H9 (cell line): ENCODE results near the gene KNG1. TPM values are rescaled to one million over a fixed set of nuclear protein-coding genes. Genes with fewer than 3 reads are reported as not detected.

ENCODE experiments used
- DNase-seq: peaks from one replicate; pipeline ENCODE4 v3.0.0-alpha.2; 2017
- H2AFZ ChIP-seq: one replicate; pipeline ENCODE4 v1.6.1; 2013; ENCODE audit warnings: mild to moderate bottlenecking, low read length, control low read depth, moderate library complexity
- H2AK5ac ChIP-seq: 2 replicates; pipeline ENCODE4 v1.6.1; 2013; ENCODE audit warnings: low read length, control low read depth, mixed read lengths; ENCODE audit not compliant: insufficient read length
- H2BK120ac ChIP-seq: one replicate; pipeline ENCODE4 v1.6.1; 2013; ENCODE audit warnings: low read depth, mild to moderate bottlenecking, low read length, control low read depth, inconsistent platforms; ENCODE audit not compliant: poor library complexity, severe bottlenecking
- H2BK12ac ChIP-seq: 2 replicates; pipeline ENCODE4 v1.6.1; 2013; ENCODE audit warnings: low read length, control low read depth, mixed read lengths, low read depth; ENCODE audit not compliant: insufficient read length
- H2BK15ac ChIP-seq: 2 replicates; pipeline ENCODE4 v1.6.1; 2013; ENCODE audit warnings: low read depth, low read length, control low read depth
- H2BK20ac ChIP-seq: one replicate; pipeline ENCODE4 v1.6.1; 2013; ENCODE audit warnings: low read depth, mild to moderate bottlenecking, low read length, control low read depth, inconsistent platforms; ENCODE audit not compliant: poor library complexity, severe bottlenecking
- H2BK5ac ChIP-seq: 2 replicates; pipeline ENCODE4 v1.6.1; 2013; ENCODE audit warnings: low read length, control low read depth, mixed read lengths; ENCODE audit not compliant: insufficient read length
- H3K14ac ChIP-seq: 2 replicates; pipeline ENCODE4 v1.6.1; 2013; ENCODE audit warnings: low read length, control low read depth; ENCODE audit not compliant: insufficient read depth
- H3K18ac ChIP-seq: 2 replicates; pipeline ENCODE4 v1.6.1; 2013; ENCODE audit warnings: low read depth, mild to moderate bottlenecking, mixed read lengths, low read length, control low read depth; ENCODE audit not compliant: insufficient read length
- H3K23ac ChIP-seq: 2 replicates; pipeline ENCODE4 v1.6.1; 2013; ENCODE audit warnings: low read length, control low read depth, mixed read lengths, low read depth; ENCODE audit not compliant: insufficient read length
- H3K23me2 ChIP-seq: 2 replicates; pipeline ENCODE4 v1.6.1; 2013; ENCODE audit warnings: low read depth, mild to moderate bottlenecking, mixed read lengths, low read length, control low read depth; ENCODE audit not compliant: insufficient read length, poor library complexity, severe bottlenecking
- H3K27ac ChIP-seq: 2 replicates; pipeline ENCODE4 v1.5.1; 2013; ENCODE audit warnings: low read length, control low read depth, mixed read lengths, low read depth; ENCODE audit not compliant: insufficient read length
- H3K27me3 ChIP-seq: 2 replicates; pipeline ENCODE4 v1.6.1; 2013; ENCODE audit warnings: low read length, control low read depth, inconsistent platforms; ENCODE audit not compliant: insufficient read depth
- H3K4ac ChIP-seq: 2 replicates; pipeline ENCODE4 v1.6.1; 2013; ENCODE audit warnings: low read depth, mild to moderate bottlenecking, control low read depth, inconsistent platforms, low read length, moderate library complexity
- H3K4me1 ChIP-seq: 2 replicates; pipeline ENCODE4 v1.6.1; 2013; ENCODE audit warnings: low read length, control low read depth, inconsistent platforms; ENCODE audit not compliant: insufficient read depth
- H3K4me2 ChIP-seq: 2 replicates; pipeline ENCODE4 v1.6.1; 2013; ENCODE audit warnings: low read length, control low read depth, mixed read lengths; ENCODE audit not compliant: insufficient read length, insufficient read depth
- H3K56ac ChIP-seq: 2 replicates; pipeline ENCODE4 v1.6.1; 2013; ENCODE audit warnings: low read depth, mild to moderate bottlenecking, mixed read lengths, low read length, control low read depth; ENCODE audit not compliant: insufficient read length
- H3K79me1 ChIP-seq: 2 replicates; pipeline ENCODE4 v1.6.1; 2013; ENCODE audit warnings: low read depth, mild to moderate bottlenecking, moderate library complexity, low read length, control low read depth, inconsistent platforms; ENCODE audit not compliant: insufficient read depth, poor library complexity, severe bottlenecking
- H3K79me2 ChIP-seq: 2 replicates; pipeline ENCODE4 v1.6.1; 2013; ENCODE audit warnings: low read length, control low read depth, inconsistent platforms; ENCODE audit not compliant: insufficient read depth
- H3K9ac ChIP-seq: 2 replicates; pipeline ENCODE4 v1.6.1; 2013; ENCODE audit warnings: low read length, control low read depth, mixed read lengths; ENCODE audit not compliant: insufficient read length; ENCODE audit errors: extremely low read depth
- H3K9me3 ChIP-seq: one replicate; pipeline ENCODE4 v1.6.1; 2013; ENCODE audit warnings: low read depth, low read length, inconsistent platforms; ENCODE audit not compliant: control insufficient read depth
- H3T11ph ChIP-seq: one replicate; pipeline ENCODE4 v1.6.1; 2013; ENCODE audit warnings: mild to moderate bottlenecking, low read length, control low read depth, inconsistent platforms
- H4K20me1 ChIP-seq: one replicate; pipeline ENCODE4 v1.6.1; 2013; ENCODE audit not compliant: control insufficient read depth, insufficient read length, insufficient read depth
- H4K5ac ChIP-seq: 2 replicates; pipeline ENCODE4 v1.6.1; 2013; ENCODE audit warnings: low read depth, mild to moderate bottlenecking, mixed read lengths, low read length, control low read depth; ENCODE audit not compliant: insufficient read length
- H4K8ac ChIP-seq: replicated peaks from 2 replicates; pipeline ENCODE4 v1.6.1; 2013; ENCODE audit warnings: low read length, control low read depth, mixed read lengths, low read depth; ENCODE audit not compliant: insufficient read length
- H4K91ac ChIP-seq: 2 replicates; pipeline ENCODE4 v1.6.1; 2013; ENCODE audit warnings: low read depth, mild to moderate bottlenecking, moderate library complexity, mixed read lengths, low read length, control low read depth; ENCODE audit not compliant: insufficient read length
- H3K27ac Mint-ChIP-seq, 3 experiments: 2 replicates in 2 of 3; 3 replicates in 1 of 3; pipeline ENCODE4 v1.8.0; 2020 to 2021; ENCODE audit warnings: mixed read lengths in 3 of 3, mild to moderate bottlenecking in 1 of 3, moderate library complexity in 1 of 3
- H3K27me3 Mint-ChIP-seq: 2 replicates; pipeline ENCODE4 v1.8.0; 2021; ENCODE audit warnings: low read depth, mild to moderate bottlenecking, moderate library complexity, mixed read lengths
- H3K36me3 Mint-ChIP-seq, 3 experiments: 2 replicates in 2 of 3; 3 replicates in 1 of 3; pipeline ENCODE4 v1.8.0; 2020 to 2021; ENCODE audit warnings: low read depth in 3 of 3, mixed read lengths in 3 of 3; ENCODE audit not compliant: insufficient read depth in 1 of 3
- H3K4me1 Mint-ChIP-seq, 2 experiments: 2 replicates each; pipeline ENCODE4 v1.8.0; 2020; ENCODE audit warnings: mixed read lengths in 2 of 2
- H3K4me3 Mint-ChIP-seq, 2 experiments: 2 replicates in 1 of 2; 3 replicates in 1 of 2; pipeline ENCODE4 v1.8.0; 2020 to 2021; ENCODE audit warnings: mild to moderate bottlenecking in 2 of 2, mixed read lengths in 2 of 2, moderate library complexity in 1 of 2
- H3K9me3 Mint-ChIP-seq, 2 experiments: 2 replicates in 1 of 2; 3 replicates in 1 of 2; pipeline ENCODE4 v1.8.0; 2020; ENCODE audit warnings: mild to moderate bottlenecking in 2 of 2, mixed read lengths in 2 of 2, moderate library complexity in 1 of 2
- WGBS: extraction: QIAGEN DNeasy Blood & Tissue Kit; methylation state at CpG from one replicate; pipeline ENCODE4 v1.1.7; 2013; ENCODE audit warnings: missing lambda C conversion rate, low lambda C conversion rate, mixed read lengths; ENCODE audit not compliant: insufficient read length; ENCODE audit errors: extremely low coverage; 5-methylcytosine and 5-hydroxymethylcytosine counted together
- total RNA-seq: library from RNA; stranded (reverse); gene quantifications from 2 replicates; pipeline ENCODE4 v1.2.1, GENCODE V29; 2021
- TF ChIP-seq, protein P1 (sequence below): fragments of 200-600 bp; sonication (generic); conservative IDR thresholded peaks from 3 replicates; pipeline ENCODE4 v1.8.0; 2021; ENCODE audit warnings: antibody characterized with exemption, mild to moderate bottlenecking

The KNG1 gene
- total RNA-seq, 1 experiment from 2014 or later, result not detected

DNA sequence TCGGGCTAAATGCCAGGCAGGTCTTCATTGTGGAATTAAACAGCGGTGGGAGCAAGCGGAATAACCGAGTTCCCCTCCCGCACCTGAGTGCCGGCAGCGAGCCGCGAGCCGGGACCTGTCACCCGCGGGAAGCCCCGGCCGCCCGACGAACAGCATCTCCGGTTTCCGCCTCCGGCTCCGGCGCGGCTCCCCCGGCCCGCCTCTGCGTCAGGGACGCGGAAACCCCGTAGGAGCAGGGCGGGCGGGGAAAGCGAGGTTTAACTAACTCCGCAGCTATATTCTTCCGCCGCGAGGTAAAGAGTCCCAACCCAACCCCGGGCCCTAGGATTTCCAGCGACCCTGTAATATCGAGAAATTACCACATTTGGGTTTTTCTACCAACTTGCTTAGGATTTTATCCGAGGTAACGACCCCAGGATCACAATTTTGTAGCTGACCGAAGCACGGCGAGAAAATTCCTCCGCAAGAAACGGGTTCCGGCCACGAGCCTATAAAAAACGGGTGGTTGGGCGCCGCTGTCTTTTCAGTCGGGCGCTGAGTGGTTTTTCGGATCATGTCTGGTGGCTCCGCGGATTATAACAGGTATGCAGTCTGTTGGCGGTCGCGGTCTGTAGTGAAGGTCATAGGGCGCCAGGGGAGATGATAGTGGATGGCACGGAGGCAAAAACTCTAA, 66.0 kb downstream of the KNG1 start, which contains the start of gene EIF4A2:
EIF4A2 (plus strand) TSS at position 520 of the 673 bp plus-strand sequence; CDS start at position 554, 34 bp downstream.
- Histone ChIP-seq H3K23ac (no peak within 1 kb of the TSS), H2AFZ (no peak within 1 kb of the TSS), H3K18ac (peak within 1 kb of the TSS; percentile 97), H3K4ac (no peak within 1 kb of the TSS), H3K27ac (peak within 1 kb of the TSS; percentile 65), H4K91ac (no peak within 1 kb of the TSS), H2BK120ac (peak within 1 kb of the TSS; percentile 97), H3K56ac (peak within 1 kb of the TSS; percentile 51), H3T11ph (no peak within 1 kb of the TSS), H3K79me2 (peaks cover 20% of the 10 kb centered on the region; the same call in 1 of the 2 replicates), H2AK5ac (no peak within 1 kb of the TSS), H3K4me1 (no peaks in the 10 kb centered on the region), H3K27me3 (no peaks in the 10 kb centered on the region), H3K23me2 (peaks cover 6% of the 10 kb centered on the region), H2BK15ac (no peak within 1 kb of the TSS), H4K5ac (peak within 1 kb of the TSS; percentile 6), H3K14ac (peak within 1 kb of the TSS; percentile 96; the same call in 1 of the 2 replicates), H3K4me2 (peak within 1 kb of the TSS; percentile 93), H3K9ac (peak within 1 kb of the TSS; percentile 99), H2BK12ac (no peak within 1 kb of the TSS), H3K9me3 (no peaks in the 10 kb centered on the region), H4K8ac (no peak within 1 kb of the TSS), H3K79me1 (no peaks in the 10 kb centered on the region), H2BK5ac (no peak within 1 kb of the TSS), H2BK20ac (no peak within 1 kb of the TSS), H4K20me1 (no peaks in the 10 kb centered on the region)
- WGBS, result no CpG with 5 or more reads among the region's 60 CpGs
- peaks cover 19 to 29% of the 10 kb centered on the region in 2 experiments for H3K4me1 Mint-ChIP-seq
- TF ChIP-seq, protein P1, sequence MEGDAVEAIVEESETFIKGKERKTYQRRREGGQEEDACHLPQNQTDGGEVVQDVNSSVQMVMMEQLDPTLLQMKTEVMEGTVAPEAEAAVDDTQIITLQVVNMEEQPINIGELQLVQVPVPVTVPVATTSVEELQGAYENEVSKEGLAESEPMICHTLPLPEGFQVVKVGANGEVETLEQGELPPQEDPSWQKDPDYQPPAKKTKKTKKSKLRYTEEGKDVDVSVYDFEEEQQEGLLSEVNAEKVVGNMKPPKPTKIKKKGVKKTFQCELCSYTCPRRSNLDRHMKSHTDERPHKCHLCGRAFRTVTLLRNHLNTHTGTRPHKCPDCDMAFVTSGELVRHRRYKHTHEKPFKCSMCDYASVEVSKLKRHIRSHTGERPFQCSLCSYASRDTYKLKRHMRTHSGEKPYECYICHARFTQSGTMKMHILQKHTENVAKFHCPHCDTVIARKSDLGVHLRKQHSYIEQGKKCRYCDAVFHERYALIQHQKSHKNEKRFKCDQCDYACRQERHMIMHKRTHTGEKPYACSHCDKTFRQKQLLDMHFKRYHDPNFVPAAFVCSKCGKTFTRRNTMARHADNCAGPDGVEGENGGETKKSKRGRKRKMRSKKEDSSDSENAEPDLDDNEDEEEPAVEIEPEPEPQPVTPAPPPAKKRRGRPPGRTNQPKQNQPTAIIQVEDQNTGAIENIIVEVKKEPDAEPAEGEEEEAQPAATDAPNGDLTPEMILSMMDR, result no peak
- peak; percentile 83 for DNase-seq
- H3K4me3 Mint-ChIP-seq, result peak within 1 kb of the TSS; percentile 99
- peaks cover 11% of the 10 kb centered on the region in 2 experiments for H3K9me3 Mint-ChIP-seq
- peaks cover 45 to 50% (median 48%) of the 10 kb centered on the region in 3 experiments for H3K36me3 Mint-ChIP-seq
- H3K27me3 Mint-ChIP-seq, result peaks cover 10% of the 10 kb centered on the region
- H3K27ac Mint-ChIP-seq, result peak within 1 kb of the TSS; percentile 99 to 100 (median 100)
